Keratinocyte (primary cell): ENCODE data around the gene AKAIN1. TPM values are rescaled to one million over a fixed set of nuclear protein-coding genes. Genes with fewer than 3 reads are reported as not detected.

Experiments used
- DNase-seq: peaks from one replicate; pipeline ENCODE4 v3.0.0-alpha.2; 2011; ENCODE audit warnings: low read depth, missing footprints, low spot score
- FAIRE-seq: peaks from 2 replicates; lab custom pipeline; 2011; peaks lifted over from hg19 to GRCh38; lab: Jason Lieb, UNC
- H2AFZ ChIP-seq: 2 replicates; pipeline ENCODE4 v1.6.0; 2012; ENCODE audit warnings: low read length, control low read depth, inconsistent platforms; ENCODE audit not compliant: control insufficient read depth
- H3K27ac ChIP-seq: 2 replicates; pipeline ENCODE4 v1.5.1; 2011; ENCODE audit warnings: low read length; ENCODE audit not compliant: control insufficient read depth, insufficient read depth
- H3K27me3 ChIP-seq: 3 replicates; pipeline ENCODE4 v1.6.0; 2011; ENCODE audit warnings: low read length; ENCODE audit not compliant: control insufficient read depth, insufficient read depth; ENCODE audit errors: extremely low read depth
- H3K36me3 ChIP-seq, 2 experiments: 2 replicates in 1 of 2; 3 replicates in 1 of 2; pipeline ENCODE4 v1.5.1; 2011; ENCODE audit warnings: low read length in 2 of 2, mild to moderate bottlenecking in 1 of 2; ENCODE audit not compliant: control insufficient read depth in 2 of 2, insufficient read depth in 2 of 2; ENCODE audit errors: extremely low read depth in 1 of 2
- H3K4me1 ChIP-seq: 3 replicates; pipeline ENCODE4 v1.5.1; 2011; ENCODE audit warnings: low read length; ENCODE audit not compliant: control insufficient read depth, insufficient read depth; ENCODE audit errors: extremely low read depth
- H3K4me2 ChIP-seq: 3 replicates; pipeline ENCODE4 v1.6.0; 2011; ENCODE audit warnings: low read depth, low read length; ENCODE audit not compliant: control insufficient read depth, insufficient read depth; ENCODE audit errors: extremely low read depth
- H3K4me3 ChIP-seq, 3 experiments: fragments of 200-600 bp in 1 of 3; sonication (generic) in 1 of 3; 2 replicates in 2 of 3; 3 replicates in 1 of 3; pipeline ENCODE4 v1.5.1; 2011 to 2016; ENCODE audit warnings: low read length in 3 of 3, mild to moderate bottlenecking in 3 of 3, control low read depth in 2 of 3, inconsistent platforms in 1 of 3, low read depth in 1 of 3, mixed read lengths in 1 of 3, mixed run types in 1 of 3, moderate library complexity in 1 of 3; ENCODE audit not compliant: control insufficient read depth in 2 of 3, insufficient read depth in 2 of 3; ENCODE audit errors: extremely low read depth in 1 of 3
- H3K79me2 ChIP-seq: 2 replicates; pipeline ENCODE4 v1.6.0; 2012; ENCODE audit warnings: low read length; ENCODE audit not compliant: control insufficient read depth, insufficient read depth
- H3K9ac ChIP-seq: 3 replicates; pipeline ENCODE4 v1.6.0; 2011; ENCODE audit warnings: low read length; ENCODE audit not compliant: control insufficient read depth, insufficient read depth; ENCODE audit errors: extremely low read depth
- H3K9me1 ChIP-seq: 3 replicates; pipeline ENCODE4 v1.6.0; 2011; ENCODE audit warnings: low read length; ENCODE audit not compliant: control insufficient read depth, insufficient read depth; ENCODE audit errors: extremely low read depth
- H3K9me3 ChIP-seq: 2 replicates; pipeline ENCODE4 v1.5.1; 2012; ENCODE audit warnings: low read depth, low read length; ENCODE audit not compliant: control insufficient read depth
- H4K20me1 ChIP-seq: 3 replicates; pipeline ENCODE4 v1.6.0; 2011; ENCODE audit warnings: low read length; ENCODE audit not compliant: control insufficient read depth, insufficient read depth; ENCODE audit errors: extremely low read depth
- EZH2 ChIP-seq: IDR thresholded peaks from one replicate; pipeline ENCODE4 v1.6.1; 2012; ENCODE audit warnings: inconsistent platforms, mild to moderate bottlenecking, low read length, moderate library complexity
- dilution Hi-C: fragments of 300-500 bp; cut with MboI; formaldehyde crosslinking; loops from one replicate; pipeline ENCODE4 v1.7.0; 2020; ENCODE audit warnings: low sequenced_read_pairs; ENCODE audit not compliant: extremely low pct_ligation_motif_present
- polyA plus RNA-seq, 5 experiments: library from polyadenylated mRNA; depleted of rRNA in 3 of 5; stranded (reverse) in 3 of 5; stranded (forward) in 1 of 5; unstranded in 1 of 5; fragments of >200 nt; gene quantifications; 1 replicate in 1 of 5; 2 replicates in 3 of 5; 3 replicates in 1 of 5; pipeline versions ENCODE4 v1.2.1 to v1.2.3, GENCODE V29; 2011 to 2012; ENCODE audit warnings: missing spikeins in 2 of 5, low read depth in 1 of 5, low replicate concordance in 1 of 5
- TF ChIP-seq, protein P1 (sequence below), 3 experiments: IDR thresholded peaks in 1 of 3; conservative IDR thresholded peaks in 1 of 3; optimal IDR thresholded peaks in 1 of 3; 2 replicates in 2 of 3; 3 replicates in 1 of 3; pipeline versions ENCODE3 to v1.5.1; 2011; ENCODE audit warnings: low read length in 3 of 3, mild to moderate bottlenecking in 3 of 3, moderate library complexity in 2 of 3, control low read depth in 1 of 3, inconsistent platforms in 1 of 3; ENCODE audit not compliant: insufficient read depth in 2 of 3; ENCODE audit errors: extremely low read depth in 1 of 3

The AKAIN1 gene
- polyA plus RNA-seq, 1 donor (not counting 4 experiments of a cell fraction or from before 2014, with no cell fraction given): not detected

DNA sequence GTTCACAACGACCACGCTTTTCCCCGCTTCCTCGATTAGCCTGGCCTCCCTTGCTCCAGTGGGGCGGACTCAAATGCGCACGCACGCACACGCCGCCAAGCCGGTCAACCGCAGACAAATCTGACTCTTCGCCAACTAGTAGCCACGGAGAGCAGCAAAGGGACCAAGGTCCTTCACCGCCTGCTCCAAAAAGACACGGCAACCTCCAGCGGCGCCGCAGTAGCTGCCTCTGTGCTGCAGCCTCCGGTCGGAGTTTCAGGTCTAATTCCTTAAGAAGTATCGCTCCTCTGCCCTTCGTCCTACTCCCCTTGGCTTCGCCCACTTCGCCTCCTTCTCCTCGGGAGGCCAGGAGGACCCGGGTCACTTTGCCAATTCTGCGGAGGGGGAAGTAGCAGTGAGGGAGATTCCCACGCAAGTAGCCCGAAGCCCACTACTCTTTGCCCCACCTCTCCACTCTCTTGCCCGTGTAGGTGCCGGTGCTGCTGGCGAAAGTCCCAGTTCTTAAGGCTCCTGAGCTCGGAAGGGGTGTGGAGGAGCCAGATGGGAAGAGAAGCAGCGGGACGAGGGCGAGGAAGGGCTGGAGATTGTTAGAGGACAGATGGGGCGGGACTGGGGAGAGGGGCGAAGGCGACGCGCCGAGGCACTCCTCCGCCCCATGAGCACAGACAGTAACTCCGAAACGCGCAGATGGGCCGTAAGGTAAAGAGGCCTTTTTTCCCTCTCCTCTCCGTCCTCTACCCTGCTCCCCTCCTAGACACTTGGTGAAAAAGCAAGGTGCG lies 615 bp downstream of the AKAIN1 start:
- dilution Hi-C loops: no loop called here
- H3K36me3 ChIP-seq: no peaks in the 10 kb centered on the region
- H3K27ac ChIP-seq: no peak overlapping the region
- H3K4me2 ChIP-seq: no peak overlapping the region
- H3K9me1 ChIP-seq: no peaks in the 10 kb centered on the region
- no peak for DNase-seq
- TF ChIP-seq, protein P1, sequence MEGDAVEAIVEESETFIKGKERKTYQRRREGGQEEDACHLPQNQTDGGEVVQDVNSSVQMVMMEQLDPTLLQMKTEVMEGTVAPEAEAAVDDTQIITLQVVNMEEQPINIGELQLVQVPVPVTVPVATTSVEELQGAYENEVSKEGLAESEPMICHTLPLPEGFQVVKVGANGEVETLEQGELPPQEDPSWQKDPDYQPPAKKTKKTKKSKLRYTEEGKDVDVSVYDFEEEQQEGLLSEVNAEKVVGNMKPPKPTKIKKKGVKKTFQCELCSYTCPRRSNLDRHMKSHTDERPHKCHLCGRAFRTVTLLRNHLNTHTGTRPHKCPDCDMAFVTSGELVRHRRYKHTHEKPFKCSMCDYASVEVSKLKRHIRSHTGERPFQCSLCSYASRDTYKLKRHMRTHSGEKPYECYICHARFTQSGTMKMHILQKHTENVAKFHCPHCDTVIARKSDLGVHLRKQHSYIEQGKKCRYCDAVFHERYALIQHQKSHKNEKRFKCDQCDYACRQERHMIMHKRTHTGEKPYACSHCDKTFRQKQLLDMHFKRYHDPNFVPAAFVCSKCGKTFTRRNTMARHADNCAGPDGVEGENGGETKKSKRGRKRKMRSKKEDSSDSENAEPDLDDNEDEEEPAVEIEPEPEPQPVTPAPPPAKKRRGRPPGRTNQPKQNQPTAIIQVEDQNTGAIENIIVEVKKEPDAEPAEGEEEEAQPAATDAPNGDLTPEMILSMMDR (optimal IDR thresholded peaks at IDR 0.05 in 1 of 3, IDR thresholded peaks at IDR 0.05 in 1 of 3, conservative IDR thresholded peaks at IDR 0.05 in 1 of 3; ENCODE audit: extremely low read depth in 1 of 3, insufficient read depth in 2 of 3, low read length in 3 of 3): no peak
- peak; percentile 63 for TF ChIP-seq EZH2
- H3K9ac ChIP-seq: no peak overlapping the region
- H3K4me3 ChIP-seq: no peak overlapping the region
- H3K79me2 ChIP-seq: no peaks in the 10 kb centered on the region
- H4K20me1 ChIP-seq: peaks cover 3% of the 10 kb centered on the region
- no peaks in the 10 kb centered on the region for H3K9me3 ChIP-seq
- H3K27me3 ChIP-seq: peaks cover 28% of the 10 kb centered on the region
- H3K4me1 ChIP-seq: no peaks in the 10 kb centered on the region
- no peak overlapping the region for H2AFZ ChIP-seq
- FAIRE-seq: no peak

DNA sequence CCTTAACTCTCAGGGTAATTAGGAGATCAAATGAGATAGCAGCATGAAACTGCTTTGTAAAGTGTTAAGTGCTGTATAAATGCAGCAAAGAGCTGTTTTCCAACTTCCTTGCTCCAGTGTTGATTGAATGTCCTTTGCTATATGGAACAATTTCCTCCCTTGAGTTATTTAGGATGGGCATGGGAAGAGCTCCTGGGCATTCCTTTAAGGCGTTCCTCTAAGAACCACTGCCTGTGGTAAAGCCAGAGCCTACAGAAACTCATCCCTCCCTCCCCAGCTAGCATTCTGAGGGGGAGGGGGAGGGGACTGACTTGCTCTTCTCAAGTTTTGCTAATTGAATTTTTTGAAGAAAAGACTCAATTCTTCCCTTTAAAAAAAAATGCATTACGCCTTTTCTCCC lies 1.4 kb downstream of the AKAIN1 start:
- Histone ChIP-seq H3K9ac (no peak overlapping the region), H3K9me3 (no peaks in the 10 kb centered on the region), H2AFZ (no peak overlapping the region), H3K79me2 (no peaks in the 10 kb centered on the region), H3K4me2 (no peak overlapping the region), H3K36me3 (no peaks in the 10 kb centered on the region), H3K9me1 (no peaks in the 10 kb centered on the region), H3K27ac (no peak overlapping the region), H3K27me3 (peaks cover 28% of the 10 kb centered on the region), H4K20me1 (peaks cover 3% of the 10 kb centered on the region), H3K4me3 (no peak overlapping the region), H3K4me1 (no peaks in the 10 kb centered on the region)
- TF ChIP-seq EZH2: no peak
- TF ChIP-seq, protein P1 (optimal IDR thresholded peaks at IDR 0.05 in 1 of 3, IDR thresholded peaks at IDR 0.05 in 1 of 3, conservative IDR thresholded peaks at IDR 0.05 in 1 of 3; ENCODE audit: extremely low read depth in 1 of 3, insufficient read depth in 2 of 3, low read length in 3 of 3): no peak
- DNase-seq: no peak
- dilution Hi-C loops: no loop called here
- FAIRE-seq: no peak
